Medulla oblongata (tissue), 1 donor: ENCODE results near the gene CHMP3.
"Not testable (repeated sequence)": the region's sequence is repeated elsewhere in the genome, so short reads cannot be mapped to it uniquely, and the experiment has no call there.

Experiments used
- DNase-seq: peaks from one replicate; pipeline ENCODE4 v3.0.0-alpha.2; 2015; ENCODE audit errors: extremely low spot score

Gene CHMP3

GRCh38 chr2:86549440-86549839, 13.8 kb downstream of the CHMP3 start:
- not testable (repeated sequence) for DNase-seq

- DNase-seq: not testable (repeated sequence)
Observed at GRCh38 chr2:86548913-86549396, 14.3 kb downstream of the CHMP3 start.

GRCh38 chr2:86548165-86548912, 14.9 kb downstream of the CHMP3 start:
- DNase-seq: not testable (repeated sequence)

DNA sequence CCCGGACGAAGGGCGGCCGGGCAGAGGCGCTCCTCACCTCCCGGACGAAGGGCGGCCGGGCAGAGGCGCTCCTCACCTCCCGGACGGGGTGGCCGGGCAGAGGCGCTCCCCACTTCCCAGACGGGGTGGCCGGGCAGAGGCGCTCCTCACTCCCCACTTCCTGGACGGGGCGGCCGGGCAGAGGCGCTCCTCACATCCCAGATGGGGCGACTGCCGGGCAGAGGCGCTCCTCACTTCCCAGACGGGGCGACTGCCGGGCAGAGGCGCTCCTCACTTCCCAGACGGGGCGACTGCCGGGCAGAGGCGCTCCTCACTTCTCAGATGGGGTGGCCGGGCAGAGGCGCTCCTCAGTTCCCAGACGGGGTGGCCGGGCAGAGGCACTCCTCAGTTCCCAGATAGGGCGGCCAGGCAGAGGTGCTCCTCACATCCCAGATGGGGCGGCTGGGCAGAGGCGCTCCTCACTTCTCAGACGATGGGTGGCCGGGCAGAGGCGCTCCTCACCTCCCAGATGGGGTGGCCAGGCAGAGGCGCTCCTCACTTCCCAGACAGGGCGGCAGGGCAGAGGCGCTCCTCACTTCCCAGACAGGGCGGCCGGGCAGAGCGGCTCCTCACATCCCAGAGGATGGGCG, 17.8 kb downstream of the CHMP3 start:
- DNase-seq: not testable (repeated sequence)

- DNase-seq: not testable (repeated sequence)
Observed at GRCh38 chr2:86544278-86545099, 18.8 kb downstream of the CHMP3 start.

- no peak for DNase-seq
Observed at GRCh38 chr2:86543793-86544192, 19.4 kb downstream of the CHMP3 start.

DNA sequence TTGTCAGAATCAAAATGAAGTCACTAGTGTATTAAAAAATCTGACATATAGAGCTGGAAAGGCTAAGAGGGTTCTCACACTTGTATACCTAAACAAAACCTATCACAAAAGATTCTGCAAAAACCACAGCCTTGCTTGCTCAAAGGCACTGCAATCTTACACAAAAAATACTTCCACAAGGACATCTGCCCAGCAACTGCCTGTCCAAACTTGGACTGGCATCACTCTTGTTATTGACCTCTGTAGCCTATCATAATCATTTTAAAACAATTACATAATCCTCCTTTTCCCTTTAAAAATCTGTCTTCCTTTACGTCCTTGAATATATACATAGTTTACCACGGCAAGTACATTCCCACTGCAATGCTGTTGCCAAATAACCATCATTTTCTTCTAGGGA, 19.9 kb downstream of the CHMP3 start:
- no peak for DNase-seq

DNA sequence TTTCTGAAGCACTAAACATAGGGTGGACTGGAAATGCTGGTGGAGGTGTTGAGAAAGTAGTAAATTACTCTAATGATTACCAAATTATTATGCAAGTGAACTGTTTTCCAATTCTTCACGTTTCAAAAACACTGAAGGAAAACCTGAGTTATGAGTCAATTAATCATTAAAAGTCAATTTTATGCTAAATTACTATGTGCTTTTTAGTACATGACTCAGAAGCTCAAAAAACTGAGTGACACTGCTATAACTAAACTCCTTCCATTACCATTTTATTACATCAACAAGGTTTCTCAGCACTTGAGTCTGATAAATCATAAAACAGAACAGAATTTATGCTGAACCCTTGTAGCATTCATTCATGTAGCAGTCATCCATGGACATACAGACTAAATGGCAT, 20.4 kb downstream of the CHMP3 start:
- DNase-seq: no peak

GRCh38 chr2:86541334-86541733, 21.9 kb downstream of the CHMP3 start:
- DNase-seq: no peak

GRCh38 chr2:86533589-86533988, 29.7 kb downstream of the CHMP3 start:
- DNase-seq: no peak

DNA sequence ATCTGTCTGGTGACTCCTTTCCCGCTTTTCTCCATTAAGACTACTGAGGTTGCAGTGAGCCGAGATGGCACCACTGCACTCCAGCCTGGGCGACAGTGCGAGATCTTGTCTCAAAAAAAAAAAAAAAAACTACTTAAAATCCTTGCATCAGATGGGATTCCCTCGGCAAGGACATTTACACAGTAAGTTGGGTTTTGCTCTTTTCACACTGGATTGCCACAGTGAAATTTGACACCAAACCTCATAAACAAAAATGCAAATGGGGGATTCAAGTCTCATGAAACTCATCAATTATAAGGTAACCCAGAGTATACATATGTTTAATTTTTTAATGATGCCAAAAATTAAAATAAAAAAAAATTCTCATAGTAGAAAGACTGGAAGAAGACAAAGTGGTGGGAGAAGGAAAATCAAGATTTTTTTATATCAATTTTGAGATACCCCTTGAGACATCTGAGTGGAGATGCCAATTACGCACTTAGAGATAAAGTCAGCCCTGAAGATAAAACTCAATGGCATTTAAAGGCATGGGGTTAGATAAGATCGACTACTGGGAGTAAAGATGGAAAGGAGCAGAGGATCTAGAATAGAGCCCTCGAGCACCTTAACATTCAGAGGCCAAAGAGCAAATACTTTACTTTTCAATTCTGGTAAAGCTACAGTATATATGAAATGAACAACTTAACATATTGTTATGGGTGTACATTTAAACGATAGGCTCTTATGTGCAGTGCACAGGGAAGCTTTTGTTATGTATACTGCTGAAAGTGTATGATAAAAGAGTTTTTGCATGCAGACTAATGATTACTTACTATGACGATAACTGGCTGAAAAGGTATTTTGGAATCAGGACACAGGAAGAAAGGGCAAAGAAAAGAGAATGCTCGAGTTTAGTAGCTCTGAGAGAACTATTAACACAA, 37.6 kb downstream of the CHMP3 start:
- no peak for DNase-seq

GRCh38 chr2:86523491-86523890, 39.8 kb downstream of the CHMP3 start:
- DNase-seq: no peak

DNA sequence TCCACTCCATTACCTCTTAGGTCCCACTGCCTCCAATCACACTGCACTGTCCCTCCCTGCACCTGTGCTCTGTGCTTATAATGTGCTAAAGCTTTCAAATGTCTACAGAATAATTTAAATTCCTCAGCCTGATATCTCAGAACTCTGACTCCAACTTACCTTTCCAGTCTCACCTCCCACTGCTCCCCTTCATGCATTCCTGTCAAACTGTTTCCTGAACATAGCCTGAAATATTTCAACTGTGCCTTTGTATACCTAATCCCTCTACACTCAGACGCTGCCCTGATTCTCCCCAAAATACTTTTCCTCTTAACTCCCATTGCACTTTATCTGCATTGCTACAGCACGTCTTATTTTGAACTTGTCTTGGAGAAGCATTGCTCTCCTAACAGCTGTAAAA, 40.5 kb downstream of the CHMP3 start:
- no peak for DNase-seq

DNA sequence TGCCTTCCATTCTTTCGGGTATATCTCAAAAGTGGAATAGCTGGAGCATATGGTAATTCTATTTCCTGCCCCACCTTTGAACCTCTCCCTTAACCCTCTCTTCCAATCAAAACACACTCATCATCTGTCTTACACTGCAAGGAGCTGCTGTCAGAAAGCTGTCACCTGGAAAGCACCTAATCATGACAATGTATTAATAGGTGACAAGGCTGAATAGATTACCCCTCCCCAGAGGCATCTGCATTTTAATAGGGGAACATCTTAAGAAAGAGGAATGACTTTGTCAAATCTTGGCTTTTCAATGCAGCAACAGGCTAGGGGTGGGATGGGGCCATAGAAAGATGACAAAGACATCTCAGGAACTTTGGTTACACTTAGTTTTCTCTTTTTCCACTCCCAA, 41.3 kb downstream of the CHMP3 start:
- DNase-seq: no peak

DNA sequence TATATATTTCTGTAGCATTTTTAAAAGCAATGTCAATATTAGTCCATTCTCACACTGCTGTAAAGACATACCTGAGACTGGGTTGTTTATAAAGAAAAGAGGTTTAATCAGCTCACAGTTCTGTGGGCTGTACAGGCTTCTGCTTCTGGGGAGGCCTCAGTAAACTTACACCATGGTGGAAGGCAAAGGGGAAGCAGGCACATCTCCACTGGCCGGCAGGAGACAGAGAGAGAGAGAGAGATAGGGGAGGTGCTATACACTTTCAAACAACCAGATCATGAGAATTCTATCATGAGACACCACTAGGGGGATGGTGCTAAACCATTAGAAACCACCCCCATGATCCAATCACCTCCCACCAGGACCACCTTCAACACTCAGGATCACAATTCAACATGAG, 43.1 kb downstream of the CHMP3 start:
- DNase-seq: no peak

DNA sequence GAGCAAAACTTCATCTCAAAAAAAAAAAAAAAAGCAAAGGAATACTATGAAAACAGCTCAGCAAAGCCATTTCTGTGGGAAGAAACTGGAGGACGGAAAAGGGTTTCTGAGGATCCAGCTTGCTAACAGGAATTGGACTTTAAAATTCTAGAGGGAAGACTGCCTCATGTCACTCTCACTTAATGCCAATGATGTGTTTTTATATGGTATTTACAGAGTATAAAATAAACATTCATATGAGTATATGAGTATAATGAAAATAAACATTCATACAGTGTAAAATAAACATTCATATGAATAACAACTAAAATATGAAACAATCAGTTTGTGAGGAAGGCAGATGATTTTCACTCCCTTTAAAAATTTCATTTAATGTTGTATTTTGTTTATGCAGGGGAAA, 43.9 kb downstream of the CHMP3 start:
- DNase-seq: no peak

DNA sequence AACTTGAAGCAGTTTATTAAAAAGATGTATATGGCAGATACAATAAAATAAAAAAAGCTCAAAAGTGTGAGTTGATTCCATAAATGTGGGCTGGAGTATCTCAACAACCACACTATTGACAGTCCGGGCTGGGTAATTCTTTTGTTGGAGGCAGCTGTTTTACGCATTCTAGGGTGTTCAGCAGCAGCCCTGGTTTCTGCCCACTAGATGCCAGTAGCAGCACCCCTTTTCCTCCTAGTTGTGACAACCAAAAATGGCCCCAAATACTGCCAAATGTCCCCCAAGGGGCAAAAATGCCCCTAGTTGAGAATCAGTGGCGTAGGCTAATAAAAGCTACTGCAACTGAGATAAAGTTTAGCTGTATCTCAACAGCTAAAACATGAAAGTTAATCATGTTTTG, 44.8 kb downstream of the CHMP3 start:
- peak; percentile 71 for DNase-seq

GRCh38 chr2:86513948-86514660, 49.1 kb downstream of the CHMP3 start:
- DNase-seq: no peak

GRCh38 chr2:86512892-86513291, 50.4 kb downstream of the CHMP3 start:
- DNase-seq: no peak

GRCh38 chr2:86512034-86512433, 51.2 kb downstream of the CHMP3 start:
- DNase-seq: no peak

GRCh38 chr2:86510436-86510933, 52.8 kb downstream of the CHMP3 start:
- DNase-seq: peak; percentile 12
